HL-60 (cell line): ENCODE data around the gene NAALADL1.
A peak's percentile ranks its signal among the peaks of the same experiment; 100 is the strongest.

ENCODE experiments used
- DNase-seq, 2 experiments: peaks; one replicate each; pipeline ENCODE4 v3.0.0-alpha.2; 2010 to 2020; ENCODE audit warnings: low read depth in 1 of 2, low spot score in 1 of 2
- H3K27ac ChIP-seq: fragments of 250-450 bp; sonication (Bioruptor Pico); replicated peaks from 2 replicates; pipeline ENCODE4 v1.5.1; 2020; ENCODE audit warnings: mild to moderate bottlenecking, moderate library complexity
- H3K27me3 ChIP-seq: fragments of 250-450 bp; sonication (Bioruptor Pico); 2 replicates; pipeline ENCODE4 v1.5.1; 2021; ENCODE audit warnings: mild to moderate bottlenecking, moderate library complexity; ENCODE audit not compliant: insufficient read depth, poor library complexity, severe bottlenecking
- H3K4me3 ChIP-seq: replicated peaks from 2 replicates; pipeline ENCODE4 v1.5.1; 2011; ENCODE audit warnings: mild to moderate bottlenecking, control low read depth, low read length; ENCODE audit not compliant: insufficient read depth
- CTCF ChIP-seq: IDR thresholded peaks from one replicate; pipeline ENCODE4 v1.5.1; 2011; ENCODE audit warnings: low read length, control low read depth, inconsistent platforms; ENCODE audit not compliant: insufficient read depth
- GABPA ChIP-seq: IDR thresholded peaks from 2 replicates; pipeline ENCODE4 v1.6.1; 2012; ENCODE audit warnings: low read depth
- POLR2AphosphoS5 ChIP-seq: IDR thresholded peaks from 2 replicates; pipeline ENCODE4 v1.6.1; 2012; ENCODE audit warnings: low read depth
- REST ChIP-seq: IDR thresholded peaks from 2 replicates; pipeline ENCODE4 v1.6.1; 2012; ENCODE audit warnings: low read depth; ENCODE audit not compliant: insufficient replicate concordance
- SPI1 ChIP-seq: IDR thresholded peaks from 2 replicates; pipeline ENCODE4 v1.6.1; 2012; ENCODE audit warnings: low read depth, mild to moderate bottlenecking, borderline replicate concordance

Gene NAALADL1

GRCh38 chr11:65043881-65044501 is 14.4 kb downstream of the NAALADL1 start:
- peak; percentile 82 to 85 for DNase-seq
- TF ChIP-seq GABPA (no peak), SPI1 (no peak), POLR2AphosphoS5 (no peak), CTCF (no peak), REST (no peak)
- Histone ChIP-seq H3K27ac (no peak overlapping the region), H3K4me3 (no peak overlapping the region), H3K27me3 (no peaks in the 10 kb centered on the region)

GRCh38 chr11:65042891-65043290 is 15.5 kb downstream of the NAALADL1 start:
- DNase-seq: no peak
- Histone ChIP-seq H3K27me3 (no peaks in the 10 kb centered on the region), H3K27ac (no peak overlapping the region), H3K4me3 (no peak overlapping the region)
- TF ChIP-seq REST: no peak
- TF ChIP-seq GABPA: no peak
- TF ChIP-seq POLR2AphosphoS5: no peak
- TF ChIP-seq CTCF: no peak
- no peak for TF ChIP-seq SPI1

- Histone ChIP-seq H3K27me3 (no peaks in the 10 kb centered on the region), H3K4me3 (peak within 1 kb of the TSS; percentile 67), H3K27ac (peak within 1 kb of the TSS; percentile 86)
- TF ChIP-seq REST: no peak
- no peak for TF ChIP-seq SPI1
- TF ChIP-seq POLR2AphosphoS5: peak; percentile 58; the same call in 1 of the 2 replicates
- TF ChIP-seq GABPA: no peak
- peak; percentile 96 to 97 for DNase-seq
Observed at GRCh38 chr11:65040847-65041622, 17.3 kb downstream of the NAALADL1 start, which contains the start of gene SAC3D1. SAC3D1 (plus strand) TSS chr11:65041210; CDS start chr11:65041293, 83 bp downstream.
